Measurements from ENCODE around the gene LYPD4.

The LYPD4 gene

GRCh38 chr19:41890936-41891335 lies 46.5 kb upstream of the LYPD4 start:
- Histone ChIP-seq H3K4me2 (ENCODE audit: insufficient read depth, low read length) (no peak overlapping the region), H3K27me3 (ENCODE audit: insufficient read depth, low read length, poor library complexity) (no peaks in the 10 kb centered on the region), H2AFZ (ENCODE audit: low read depth, low read length) (no peak overlapping the region), H4K20me1 (ENCODE audit: insufficient read depth, low read length) (peaks cover 66% of the 10 kb centered on the region), H3K4me1 (ENCODE audit: insufficient read depth, low read length) (peaks cover 47% of the 10 kb centered on the region), H3K27ac (ENCODE audit: low read length) (0 out of 2 replicates have a peak overlapping the region, but pooled peaks have one; percentile 6), H3K79me2 (ENCODE audit: insufficient read depth, low read length) (peaks cover 81% of the 10 kb centered on the region), H3K9ac (ENCODE audit: low read depth, low read length) (no peak overlapping the region), H3K4me3 (ENCODE audit: low read depth in 1 of 2, low read length in 2 of 2) (no peak overlapping the region), H3K9me3 (ENCODE audit: insufficient read depth, low read length, severe bottlenecking) (no peaks in the 10 kb centered on the region), H3K36me3 (ENCODE audit: insufficient read depth, low read length) (peaks cover 83% of the 10 kb centered on the region)
- ATAC-seq (ENCODE audit: insufficient read depth, low read depth) (no peak), DNase-seq (no peak)
- TF ChIP-seq CTCF (IDR thresholded peaks at IDR 0.05; ENCODE audit: borderline replicate concordance, extremely low read depth, low read length, poor library complexity, severe bottlenecking) (no peak), EZH2 (IDR thresholded peaks at IDR 0.05; ENCODE audit: borderline replicate concordance, low read depth, low read length, severe bottlenecking) (no peak)

- Histone ChIP-seq H4K20me1 (ENCODE audit: insufficient read depth, low read length) (peaks cover 63% of the 10 kb centered on the region), H3K36me3 (ENCODE audit: insufficient read depth, low read length) (peaks cover 79% of the 10 kb centered on the region), H3K4me2 (ENCODE audit: insufficient read depth, low read length) (no peak overlapping the region), H3K4me3 (ENCODE audit: low read depth in 1 of 2, low read length in 2 of 2) (no peak overlapping the region), H3K9me3 (ENCODE audit: insufficient read depth, low read length, severe bottlenecking) (no peaks in the 10 kb centered on the region), H3K9ac (ENCODE audit: low read depth, low read length) (no peak overlapping the region), H3K27me3 (ENCODE audit: insufficient read depth, low read length, poor library complexity) (no peaks in the 10 kb centered on the region), H3K27ac (ENCODE audit: low read length) (peak overlapping the region; percentile 87), H3K4me1 (ENCODE audit: insufficient read depth, low read length) (peaks cover 57% of the 10 kb centered on the region), H2AFZ (ENCODE audit: low read depth, low read length) (no peak overlapping the region), H3K79me2 (ENCODE audit: insufficient read depth, low read length) (peaks cover 81% of the 10 kb centered on the region)
- TF ChIP-seq EZH2 (IDR thresholded peaks at IDR 0.05; ENCODE audit: borderline replicate concordance, low read depth, low read length, severe bottlenecking) (no peak), CTCF (IDR thresholded peaks at IDR 0.05; ENCODE audit: borderline replicate concordance, extremely low read depth, low read length, poor library complexity, severe bottlenecking) (no peak)
- ATAC-seq (ENCODE audit: insufficient read depth, low read depth) (no peak), DNase-seq (no peak)
These were observed 45.4 kb upstream of the LYPD4 start for GRCh38 chr19:41889896-41890295.

- H3K27ac ChIP-seq (ENCODE audit: low read length), result peak overlapping the region; percentile 87
- TF ChIP-seq EZH2 (IDR thresholded peaks at IDR 0.05; ENCODE audit: borderline replicate concordance, low read depth, low read length, severe bottlenecking), result no peak
- peak; percentile 24 for TF ChIP-seq CTCF (IDR thresholded peaks at IDR 0.05; ENCODE audit: borderline replicate concordance, extremely low read depth, low read length, poor library complexity, severe bottlenecking)
- no peak overlapping the region for H2AFZ ChIP-seq (ENCODE audit: low read depth, low read length)
- no peak for ATAC-seq (ENCODE audit: insufficient read depth, low read depth)
- no peak overlapping the region; the same call in 1 of the 2 replicates for H3K9ac ChIP-seq (ENCODE audit: low read depth, low read length)
- no peaks in the 10 kb centered on the region for H3K27me3 ChIP-seq (ENCODE audit: insufficient read depth, low read length, poor library complexity)
- no peaks in the 10 kb centered on the region for H3K9me3 ChIP-seq (ENCODE audit: insufficient read depth, low read length, severe bottlenecking)
- H3K36me3 ChIP-seq (ENCODE audit: insufficient read depth, low read length), result peaks cover 79% of the 10 kb centered on the region
- H3K79me2 ChIP-seq (ENCODE audit: insufficient read depth, low read length), result peaks cover 88% of the 10 kb centered on the region
- no peak overlapping the region for H3K4me3 ChIP-seq (ENCODE audit: low read depth in 1 of 2, low read length in 2 of 2)
- peaks cover 64% of the 10 kb centered on the region for H3K4me1 ChIP-seq (ENCODE audit: insufficient read depth, low read length)
- no peak overlapping the region for H3K4me2 ChIP-seq (ENCODE audit: insufficient read depth, low read length)
- no peak for DNase-seq
- H4K20me1 ChIP-seq (ENCODE audit: insufficient read depth, low read length), result peaks cover 64% of the 10 kb centered on the region
These were observed 44.4 kb upstream of the LYPD4 start for GRCh38 chr19:41888926-41889325.

Measured in DND-41 (cell line).